Right lung (tissue), 10 donors: ENCODE results near the gene PEX12. TPM values are rescaled to one million over a fixed set of nuclear protein-coding genes. Genes with fewer than 3 reads are reported as not detected.
"Not testable (repeated sequence)": the region's sequence is repeated elsewhere in the genome, so short reads cannot be mapped to it uniquely, and the experiment has no call there.

Experiments used
- DNase-seq, 2 donors: peaks; one replicate each; pipeline ENCODE4 v3.0.0-alpha.2; 2013
- long read RNA-seq, 8 donors: transcript quantifications; one replicate each; lab custom pipeline, GENCODE V29; 2026
- polyA plus RNA-seq, 5 donors: library from polyadenylated mRNA; unstranded; fragments of 120-200 nt; gene quantifications; one replicate each; pipeline versions ENCODE4 v1.2.1 to v1.2.3, GENCODE V29; 2013; ENCODE audit warnings: inconsistent platforms in 1 of 5, low replicate concordance in 1 of 5; ENCODE audit not compliant: insufficient read length in 5 of 5, insufficient read depth in 1 of 5

The PEX12 gene
- 10 to 100 TPM in 1 of 5 donors, 1 to 10 TPM in 4; 8.8 to 10.6 (median 9.8) TPM for polyA plus RNA-seq
- long read RNA-seq, donor 1, partial matches to known transcripts = 0 of 3 reads
- long read RNA-seq, donor 1, other reads (novel, unspliced or antisense) = 0 of 3 reads
- long read RNA-seq, donor 2, partial matches to known transcripts = 0 of 1 reads
- long read RNA-seq, donor 2, other reads (novel, unspliced or antisense) = 0 of 1 reads
- long read RNA-seq, donor 3, partial matches to known transcripts = 0 of 2 reads
- long read RNA-seq, donor 3, other reads (novel, unspliced or antisense) = 0 of 2 reads
- long read RNA-seq, donor 4, partial matches to known transcripts = 0 of 3 reads
- long read RNA-seq, donor 4, other reads (novel, unspliced or antisense) = 0 of 3 reads
- long read RNA-seq, donor 5, partial matches to known transcripts = 0 of 4 reads
- long read RNA-seq, donor 5, other reads (novel, unspliced or antisense) = 0 of 4 reads
- long read RNA-seq, donor 6, partial matches to known transcripts = 30 of 37 reads
- long read RNA-seq, donor 6, other reads (novel, unspliced or antisense) = 5 of 37 reads
- long read RNA-seq, donor 7, partial matches to known transcripts = 0 of 2 reads
- long read RNA-seq, donor 7, other reads (novel, unspliced or antisense) = 0 of 2 reads
- long read RNA-seq, donor 8, partial matches to known transcripts = 0 of 3 reads
- long read RNA-seq, donor 8, other reads (novel, unspliced or antisense) = 0 of 3 reads

DNA sequence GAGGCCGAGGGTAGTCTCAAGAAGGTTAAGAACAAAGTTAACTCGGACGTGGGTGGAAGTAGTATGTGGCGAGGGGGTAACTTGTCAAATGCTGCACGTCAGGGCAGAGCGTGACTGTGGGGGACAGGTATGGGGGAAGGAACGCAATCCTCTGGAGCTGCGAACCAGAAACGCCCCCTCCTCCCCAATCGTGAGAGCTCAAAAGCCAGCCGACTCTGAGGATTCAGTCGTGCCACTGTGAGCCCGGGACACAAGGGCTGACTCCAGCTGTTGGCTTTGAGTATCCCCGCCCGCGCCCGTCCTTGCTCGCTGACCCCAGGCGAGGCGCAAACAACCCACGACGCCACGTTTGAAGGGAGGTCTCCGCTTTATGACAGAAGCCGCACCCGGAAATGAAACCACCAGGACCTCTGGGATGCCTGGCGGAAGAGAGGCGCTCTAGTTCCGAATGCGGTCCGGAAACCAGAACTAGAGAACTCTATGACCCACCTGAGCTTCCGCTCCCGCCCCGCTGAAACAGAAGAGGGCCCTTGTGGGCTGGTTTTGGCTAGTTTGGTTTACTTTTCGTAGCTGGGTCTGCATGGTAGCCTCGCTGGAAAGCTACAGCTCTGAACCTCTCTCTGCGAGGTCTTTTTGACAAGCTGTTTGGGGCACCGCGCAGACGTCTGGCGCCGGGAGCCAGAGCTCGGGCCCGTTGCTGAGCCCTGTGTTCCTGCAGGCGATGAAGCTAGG lies at the start of gene PEX12:
PEX12 (minus strand) TSS at position 375 of the 732 bp plus-strand sequence. CDS start 550 bp downstream, outside the sequence.
- peak; percentile 90 to 92 for DNase-seq

GRCh38 chr17:35627417-35627816 lies 49.0 kb upstream of the PEX12 start:
- peak; percentile 18 to 19 for DNase-seq

- DNase-seq = no peak
Measured at GRCh38 chr17:35621768-35622167, 43.4 kb upstream of the PEX12 start.

DNA sequence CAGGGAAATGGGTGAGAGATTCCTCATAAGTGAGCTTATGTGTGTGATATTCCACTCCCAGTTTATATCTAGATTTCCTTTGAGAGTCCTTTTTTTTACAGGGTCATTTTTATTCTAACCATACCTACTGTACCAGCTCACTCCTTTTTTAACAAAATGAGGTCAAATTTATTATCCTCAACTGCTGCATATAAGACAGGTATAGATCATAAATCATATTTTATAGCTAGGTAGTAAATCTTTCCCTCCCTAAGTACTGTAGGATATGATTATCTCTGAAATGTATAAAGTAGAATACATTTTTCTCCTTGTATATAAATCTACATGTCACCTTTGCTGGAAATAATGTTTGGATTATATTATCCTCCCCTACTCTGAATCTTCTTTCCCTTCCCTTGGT lies 40.3 kb upstream of the PEX12 start:
- no peak for DNase-seq

- DNase-seq = no peak
Measured at GRCh38 chr17:35617505-35617904, 39.1 kb upstream of the PEX12 start.

- no peak for DNase-seq
Measured at GRCh38 chr17:35616536-35616935, 38.2 kb upstream of the PEX12 start.

GRCh38 chr17:35614810-35615209 lies 36.4 kb upstream of the PEX12 start:
- no peak for DNase-seq

DNA sequence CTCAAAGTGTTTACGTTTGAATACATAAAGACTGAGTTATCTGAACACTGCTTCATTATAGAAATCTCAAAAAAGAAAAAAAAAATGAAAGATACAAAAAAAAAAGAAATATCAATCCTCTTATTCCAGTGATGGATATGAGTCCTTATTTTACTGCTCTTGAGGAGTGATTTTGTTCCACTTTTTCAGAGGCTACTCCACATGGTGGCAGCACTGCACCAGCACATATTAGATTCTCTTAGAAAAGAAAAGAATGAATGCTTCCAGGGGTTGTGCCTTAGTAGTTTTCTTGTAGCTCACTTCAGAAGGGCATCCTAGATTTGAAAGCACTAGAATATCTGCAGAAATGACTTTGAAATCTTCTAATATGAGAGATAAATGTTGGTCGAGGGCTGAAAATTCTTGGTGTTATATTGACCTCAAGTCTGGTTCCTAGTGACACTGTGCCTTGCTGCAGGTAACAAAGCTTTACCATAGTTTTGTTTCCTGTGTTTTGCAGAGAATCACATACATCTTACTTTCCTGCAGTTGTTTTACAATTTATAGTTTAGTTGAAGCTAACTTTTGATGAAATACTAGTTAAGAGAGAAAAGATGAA lies 34.7 kb upstream of the PEX12 start:
- DNase-seq = peak in 1 of 2 donors; percentile 35

DNA sequence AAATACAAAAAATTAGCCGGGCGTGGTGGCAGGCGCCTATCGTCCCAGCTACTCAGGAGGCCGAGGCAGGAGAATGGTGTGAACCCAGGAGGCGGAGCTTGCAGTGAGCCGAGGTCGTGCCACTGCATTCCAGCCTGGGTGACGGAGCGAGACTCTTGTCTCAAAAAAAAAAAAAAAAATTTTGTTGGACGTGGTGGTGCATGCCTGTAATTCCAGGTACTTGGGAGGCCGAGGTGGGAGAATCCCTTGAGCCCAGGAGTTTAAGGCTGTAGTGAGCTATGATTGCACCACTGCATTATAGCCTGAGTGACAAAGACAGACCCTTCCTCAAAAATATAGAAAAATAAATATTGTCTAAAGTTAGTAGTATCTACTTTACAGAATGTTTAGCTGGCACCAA lies 32.4 kb upstream of the PEX12 start:
- DNase-seq = not testable (repeated sequence)

GRCh38 chr17:35609831-35610230 lies 31.5 kb upstream of the PEX12 start:
- no peak for DNase-seq

DNA sequence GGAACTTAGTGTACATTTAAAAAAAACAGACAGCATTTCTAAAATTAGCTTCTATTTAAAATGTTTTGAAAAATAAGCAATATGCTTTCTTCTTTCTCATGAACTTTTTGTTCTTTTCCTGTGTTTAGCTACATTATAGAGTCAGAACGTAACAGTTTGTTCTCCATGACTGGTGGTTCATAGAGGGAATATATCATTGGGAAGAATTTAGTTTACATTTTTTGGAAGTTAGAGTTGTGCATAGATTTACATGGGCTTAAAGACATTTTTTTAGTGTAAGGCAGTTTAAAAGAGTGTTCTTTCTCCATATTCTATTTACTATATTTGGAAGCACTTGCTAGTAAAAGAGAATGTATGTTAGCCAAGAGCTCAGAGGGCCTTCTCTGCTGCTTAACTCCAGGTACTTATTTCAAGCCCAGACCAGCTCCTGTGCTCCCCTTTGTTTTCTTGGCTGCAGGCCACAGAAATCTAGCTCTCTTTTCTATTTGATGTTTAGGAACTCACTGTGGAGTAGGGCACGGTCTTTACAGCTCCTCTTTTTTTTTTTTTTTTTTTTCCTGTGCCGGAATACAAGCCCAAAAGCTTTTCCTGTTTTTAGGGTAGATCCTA lies 29.0 kb upstream of the PEX12 start:
- peak in 1 of 2 donors; percentile 19 for DNase-seq

DNA sequence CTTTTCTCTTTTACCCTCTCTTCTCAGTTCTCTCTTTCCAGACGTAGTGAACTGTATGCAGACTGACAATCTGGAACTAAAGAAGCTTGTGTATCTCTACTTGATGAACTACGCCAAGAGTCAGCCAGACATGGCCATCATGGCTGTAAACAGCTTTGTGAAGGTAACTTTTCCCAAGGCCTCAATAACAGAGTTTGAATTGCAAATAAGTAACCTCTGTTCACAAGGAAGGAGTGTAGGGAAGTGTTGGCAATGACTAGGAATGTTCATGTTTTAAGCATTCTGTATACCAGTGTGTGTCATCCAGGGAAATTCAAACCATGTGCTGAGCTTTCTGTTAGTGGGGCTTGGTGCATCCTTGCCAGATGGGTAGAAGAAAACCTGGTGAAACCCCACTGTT lies 27.3 kb upstream of the PEX12 start:
- DNase-seq = no peak

DNA sequence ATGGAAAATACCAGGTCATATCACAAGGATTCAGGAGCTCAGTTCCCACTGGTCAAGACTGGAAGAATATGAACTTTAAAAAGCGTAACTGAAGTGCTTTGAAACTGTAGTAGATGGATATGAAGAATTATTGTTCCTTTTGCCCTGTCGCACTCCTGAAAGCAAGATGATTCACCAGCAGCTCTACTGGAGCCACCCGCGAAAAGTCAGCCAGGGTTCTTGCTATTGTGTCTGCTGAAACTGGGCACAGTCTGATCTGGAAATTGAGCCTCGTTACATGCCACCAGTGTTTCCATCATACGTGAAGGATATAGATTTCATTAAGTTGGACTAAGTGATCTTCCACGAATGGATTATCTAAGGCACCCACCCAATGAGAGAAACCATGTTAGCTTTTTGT lies 25.3 kb upstream of the PEX12 start:
- DNase-seq = no peak

GRCh38 chr17:35597604-35598003 lies 19.2 kb upstream of the PEX12 start:
- DNase-seq = no peak

DNA sequence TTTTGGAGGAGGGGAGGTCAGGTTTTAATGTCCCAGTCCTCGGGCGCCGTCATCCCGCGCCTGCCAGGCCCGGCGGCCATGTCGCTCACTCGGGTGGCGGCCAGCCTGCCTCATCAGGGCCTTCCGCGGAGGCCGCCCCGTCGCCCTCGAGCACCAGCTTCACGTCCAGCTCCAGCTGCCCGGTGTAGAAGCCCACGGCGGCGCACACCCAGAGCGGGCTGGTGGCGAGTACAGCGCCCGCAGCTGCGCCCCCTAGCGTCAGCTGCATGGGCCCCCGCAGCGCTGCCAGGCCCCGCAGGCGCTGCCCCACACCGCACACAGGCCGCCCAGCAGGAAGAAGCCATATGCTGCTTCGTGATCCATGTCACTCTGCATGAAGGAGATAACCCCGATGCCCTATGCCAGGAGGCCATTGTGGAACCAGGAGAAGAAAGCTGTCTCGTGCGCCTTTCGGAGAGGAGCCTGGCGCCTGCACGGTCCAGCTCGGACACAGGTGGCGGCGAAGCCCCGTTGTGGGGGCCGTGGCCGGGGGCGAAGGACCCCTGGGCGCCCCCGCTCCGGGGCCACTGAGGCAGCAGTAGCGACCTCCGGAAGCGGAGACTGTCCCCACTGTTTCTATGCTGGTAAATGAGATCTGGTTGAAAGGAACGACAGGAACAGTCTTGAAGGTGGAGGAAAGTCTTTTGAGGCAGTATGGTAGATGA lies 18.3 kb upstream of the PEX12 start:
- DNase-seq = no peak

- DNase-seq = no peak
Measured at GRCh38 chr17:35596072-35596471, 17.7 kb upstream of the PEX12 start.

- DNase-seq = no peak
Measured at GRCh38 chr17:35588196-35588920, 10.0 kb upstream of the PEX12 start.

- peak; percentile 98 for DNase-seq
Measured at GRCh38 chr17:35587074-35587961, 8.9 kb upstream of the PEX12 start, which contains the start of gene AP2B1. Gene AP2B1 (plus strand): TSS chr17:35587322. CDS start chr17:35594031, 6,709 bp downstream.

DNA sequence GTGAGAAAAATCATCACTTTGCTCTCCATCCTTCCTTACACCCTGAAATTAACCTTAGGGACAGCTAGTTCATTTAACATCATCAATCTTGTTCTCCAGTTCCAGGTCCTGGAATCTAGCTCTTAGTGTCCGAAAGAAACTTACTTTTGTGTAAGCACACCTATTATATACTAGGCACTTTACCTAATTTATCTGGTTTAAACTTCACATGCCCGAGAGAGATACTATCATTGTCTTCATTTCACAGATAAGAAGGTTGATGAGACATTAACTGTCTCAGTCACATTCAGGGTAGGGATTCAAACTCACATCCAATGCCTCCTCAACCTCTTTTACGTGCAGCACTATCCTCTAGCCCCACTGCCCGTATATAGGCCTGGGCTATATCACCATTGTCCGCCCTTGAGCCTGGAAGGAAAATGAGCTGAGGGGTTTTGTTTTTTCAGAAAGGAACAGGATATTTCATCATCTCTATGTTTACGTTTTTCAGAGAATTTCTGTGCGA lies 8.2 kb upstream of the PEX12 start:
- no peak for DNase-seq
